HG03469 (cell line): ENCODE results near the gene PDIA2.

Source experiments
- ATAC-seq: cut with Tn5 transposase; IDR thresholded peaks from one replicate; pipeline ENCODE4 v1.9.1; 2021; ENCODE audit warnings: mild to moderate bottlenecking, moderate library complexity, moderate number of reproducible peaks; ENCODE audit not compliant: unreplicated experiment

The PDIA2 gene

GRCh38 chr16:279531-279930 is 3.4 kb upstream of the PDIA2 start:
- no peak for ATAC-seq

GRCh38 chr16:280005-280460 is 2.9 kb upstream of the PDIA2 start:
- no peak for ATAC-seq

GRCh38 chr16:280552-280951 is 2.4 kb upstream of the PDIA2 start, which contains the start of gene ARHGDIG:
Gene ARHGDIG, plus strand, starts transcription at chr16:280591. Its CDS starts 90 bp downstream, at chr16:280681.
- ATAC-seq, result no peak

GRCh38 chr16:280991-281659 is 1.8 kb upstream of the PDIA2 start:
- ATAC-seq, result no peak

- ATAC-seq, result no peak
These were observed 1.2 kb upstream of the PDIA2 start for GRCh38 chr16:281660-282255.

- ATAC-seq, result no peak
These were observed 473 bp upstream of the PDIA2 start for GRCh38 chr16:282491-282890.

- no peak for ATAC-seq
These were observed 1.5 kb downstream of the PDIA2 start for GRCh38 chr16:284204-285120.

GRCh38 chr16:285146-286055 is 2.4 kb downstream of the PDIA2 start:
- no peak for ATAC-seq

GRCh38 chr16:286491-287297 is 3.7 kb downstream of the PDIA2 start:
- ATAC-seq, result no peak

- ATAC-seq, result no peak
These were observed 4.4 kb downstream of the PDIA2 start for GRCh38 chr16:287298-287811.

GRCh38 chr16:287981-288920 is 5.3 kb downstream of the PDIA2 start:
- ATAC-seq, result no peak

- ATAC-seq, result no peak
These were observed 6.5 kb downstream of the PDIA2 start for GRCh38 chr16:289395-289997.

GRCh38 chr16:290015-290680 is 7.2 kb downstream of the PDIA2 start:
- no peak for ATAC-seq

- no peak for ATAC-seq
These were observed 7.9 kb downstream of the PDIA2 start for GRCh38 chr16:290681-291405.

GRCh38 chr16:291539-291938 is 8.6 kb downstream of the PDIA2 start:
- ATAC-seq, result no peak

- ATAC-seq, result no peak
These were observed 10.2 kb downstream of the PDIA2 start for GRCh38 chr16:293043-293775.
